CD14-positive monocyte (primary cell): Measurements from ENCODE around the gene CTSA. TPM values are rescaled to one million over a fixed set of nuclear protein-coding genes. Genes with fewer than 3 reads are reported as not detected.

Experiments used
- DNase-seq, 3 donors: peaks; one replicate each; pipeline ENCODE4 v3.0.0-alpha.2; 2011 to 2022
- H2AFZ ChIP-seq: 2 replicates; pipeline ENCODE4 v1.6.0; 2012; ENCODE audit warnings: mild to moderate bottlenecking, low read depth, low read length, inconsistent platforms; ENCODE audit not compliant: insufficient read depth, poor library complexity, severe bottlenecking
- H3K27ac ChIP-seq, 2 donors: 1 replicate in 1 of 2; 2 replicates in 1 of 2; pipeline ENCODE4 v1.5.1; 2012 to 2013; ENCODE audit warnings: low read length in 2 of 2, control low read depth in 1 of 2, inconsistent platforms in 1 of 2, low read depth in 1 of 2, mild to moderate bottlenecking in 1 of 2
- H3K27me3 ChIP-seq, 2 donors: one replicate each; pipeline versions ENCODE4 v1.6.0 to v1.6.1; 2011 to 2013; ENCODE audit warnings: low read length in 2 of 2; ENCODE audit not compliant: control insufficient read depth in 2 of 2, insufficient read depth in 2 of 2
- H3K36me3 ChIP-seq, 2 donors: replicated peaks in 1 of 2; 1 replicate in 1 of 2; 2 replicates in 1 of 2; pipeline versions ENCODE4 v1.5.1 to v1.6.1; 2012 to 2013; ENCODE audit warnings: low read length in 2 of 2, control low read depth in 1 of 2, inconsistent platforms in 1 of 2, mild to moderate bottlenecking in 1 of 2; ENCODE audit not compliant: insufficient read depth in 2 of 2, control insufficient read depth in 1 of 2
- H3K4me1 ChIP-seq, 2 donors: 1 replicate in 1 of 2; 2 replicates in 1 of 2; pipeline versions ENCODE4 v1.5.1 to v1.6.1; 2012 to 2013; ENCODE audit warnings: low read length in 2 of 2, control low read depth in 1 of 2, inconsistent platforms in 1 of 2, mild to moderate bottlenecking in 1 of 2, moderate library complexity in 1 of 2; ENCODE audit not compliant: insufficient read depth in 2 of 2, control insufficient read depth in 1 of 2
- H3K4me2 ChIP-seq: replicated peaks from 2 replicates; pipeline ENCODE3; 2012; ENCODE audit warnings: low read length, moderate library complexity, mild to moderate bottlenecking; ENCODE audit not compliant: poor library complexity, severe bottlenecking; ENCODE audit errors: extremely low read depth
- H3K4me3 ChIP-seq, 3 experiments: fragments of 200-600 bp in 1 of 3; sonication (generic) in 1 of 3; replicated peaks in 1 of 3; 1 replicate in 2 of 3; 2 replicates in 1 of 3; pipeline ENCODE4 v1.5.1; 2011 to 2013; ENCODE audit warnings: low read length in 3 of 3, mild to moderate bottlenecking in 3 of 3, control low read depth in 2 of 3, low read depth in 2 of 3, inconsistent platforms in 1 of 3, moderate library complexity in 1 of 3
- H3K79me2 ChIP-seq: 2 replicates; pipeline ENCODE4 v1.6.0; 2012; ENCODE audit warnings: mild to moderate bottlenecking, control low read depth, inconsistent platforms, low read length, moderate library complexity; ENCODE audit not compliant: insufficient read depth
- H3K9ac ChIP-seq: 2 replicates; pipeline ENCODE4 v1.6.0; 2017; ENCODE audit warnings: low read length, mild to moderate bottlenecking; ENCODE audit not compliant: insufficient read depth, poor library complexity, severe bottlenecking
- H3K9me3 ChIP-seq, 2 donors: replicated peaks in 1 of 2; 1 replicate in 1 of 2; 2 replicates in 1 of 2; pipeline versions ENCODE4 v1.5.1 to v1.6.1; 2012 to 2013; ENCODE audit warnings: low read length in 2 of 2, control low read depth in 1 of 2; ENCODE audit not compliant: control insufficient read depth in 1 of 2, insufficient read depth in 1 of 2
- H4K20me1 ChIP-seq: 2 replicates; pipeline ENCODE4 v1.6.0; 2012; ENCODE audit warnings: mild to moderate bottlenecking, low read length, control low read depth, moderate library complexity; ENCODE audit not compliant: insufficient read depth
- H3K27ac Mint-ChIP-seq, 7 donors: one replicate each; pipeline ENCODE4 v1.8.0; 2020; ENCODE audit warnings: mild to moderate bottlenecking in 7 of 7, mixed read lengths in 7 of 7, moderate library complexity in 6 of 7, inconsistent platforms in 2 of 7
- H3K27me3 Mint-ChIP-seq, 3 donors: one replicate each; pipeline ENCODE4 v1.8.0; 2021 to 2022; ENCODE audit warnings: low read depth in 3 of 3, mild to moderate bottlenecking in 3 of 3, mixed read lengths in 3 of 3, moderate library complexity in 3 of 3, inconsistent platforms in 1 of 3
- H3K36me3 Mint-ChIP-seq, 2 donors: one replicate each; pipeline ENCODE4 v1.8.0; 2020; ENCODE audit warnings: mixed read lengths in 2 of 2, inconsistent platforms in 1 of 2, mild to moderate bottlenecking in 1 of 2
- H3K4me1 Mint-ChIP-seq: one replicate; pipeline ENCODE4 v1.8.0; 2020; ENCODE audit warnings: mild to moderate bottlenecking, mixed read lengths
- H3K4me3 Mint-ChIP-seq, 2 donors: one replicate each; pipeline ENCODE4 v1.8.0; 2020; ENCODE audit warnings: mild to moderate bottlenecking in 2 of 2, mixed read lengths in 2 of 2, moderate library complexity in 1 of 2
- H3K9me3 Mint-ChIP-seq, 7 donors: one replicate each; pipeline ENCODE4 v1.8.0; 2020 to 2022; ENCODE audit warnings: mixed read lengths in 7 of 7, mild to moderate bottlenecking in 6 of 7, moderate library complexity in 6 of 7, inconsistent platforms in 2 of 7
- WGBS: methylation state at CpG from one replicate; pipeline ENCODE4 v1.1.5; 2013; ENCODE audit warnings: missing lambda C conversion rate; ENCODE audit not compliant: insufficient coverage; 5-methylcytosine and 5-hydroxymethylcytosine counted together
- intact Hi-C, 2 donors: fragments of 100-400 bp; cut with micrococcal nuclease; formaldehyde crosslinking; loops; one replicate each; pipeline versions ENCODE4 v1.15.0 to v1.15.1; 2023
- polyA plus RNA-seq, 3 donors: library from polyadenylated mRNA; depleted of rRNA in 1 of 3; unstranded in 2 of 3; stranded (reverse) in 1 of 3; fragments of 300-500 nt in 2 of 3; fragments of >200 nt in 1 of 3; fragmentation: Illumina TruSeq in 2 of 3; gene quantifications; 1 replicate in 2 of 3; 2 replicates in 1 of 3; pipeline ENCODE4 v1.2.3, GENCODE V29; 2012 to 2021
- TF ChIP-seq, protein P1 (sequence below): fragments of 200-600 bp; IDR thresholded peaks from one replicate; pipeline ENCODE4 v1.8.0; 2022; ENCODE audit warnings: antibody characterized with exemption, mild to moderate bottlenecking

Gene CTSA
- polyA plus RNA-seq, 3 donors = 279 to 489 (median 366) TPM

DNA sequence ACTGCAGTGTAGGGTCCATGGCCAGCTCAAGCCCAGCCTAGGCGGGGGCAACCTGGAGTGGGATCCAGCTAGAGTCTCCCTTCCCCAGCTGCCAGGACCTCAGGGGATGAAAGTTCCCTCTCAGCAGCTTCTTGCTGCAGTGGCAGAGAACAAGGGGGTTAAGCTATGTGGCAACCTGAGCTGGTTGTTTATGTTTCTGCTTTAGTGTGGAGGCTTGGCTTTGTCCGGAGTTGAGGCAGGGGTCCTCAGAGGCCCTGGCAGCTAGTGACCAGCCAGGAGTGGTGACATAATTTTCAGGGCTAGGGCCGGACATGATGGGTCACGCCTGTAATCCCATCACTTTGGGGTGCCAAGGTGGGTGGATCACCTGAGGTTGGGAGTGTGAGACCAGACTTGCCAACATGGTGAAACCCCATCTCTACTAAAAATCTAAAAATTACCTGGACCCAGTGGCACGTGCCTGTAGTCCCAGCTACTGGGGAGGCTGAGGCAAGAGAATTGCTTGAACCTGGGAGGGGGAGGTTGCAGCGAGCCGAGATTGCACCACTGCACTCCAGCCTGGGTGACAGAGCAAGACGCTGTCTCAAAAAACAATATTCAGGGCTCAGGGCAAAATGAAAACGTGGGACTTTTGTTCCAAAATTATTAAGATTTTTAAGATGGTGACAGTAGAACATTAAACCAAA lies 34.8 kb downstream of the CTSA start:
- H3K4me1 ChIP-seq = peaks cover 6 to 10% of the 10 kb centered on the region in 2 donors
- no peak overlapping the region for H2AFZ ChIP-seq
- H4K20me1 ChIP-seq = no peaks in the 10 kb centered on the region
- H3K4me2 ChIP-seq = no peak overlapping the region
- no peaks in the 10 kb centered on the region for H3K9me3 ChIP-seq
- Mint-ChIP-seq H3K27me3 (peaks cover 6 to 21% (median 10%) of the 10 kb centered on the region in 3 donors), H3K27ac (peak overlapping the region in 1 of 7 donors; percentile 24), H3K9me3 (no peaks in the 10 kb centered on the region), H3K4me1 (peaks cover 14% of the 10 kb centered on the region), H3K36me3 (no peaks in the 10 kb centered on the region), H3K4me3 (no peak overlapping the region)
- no peaks in the 10 kb centered on the region for H3K36me3 ChIP-seq
- no peak for DNase-seq
- H3K9ac ChIP-seq = no peak overlapping the region
- TF ChIP-seq, protein P1, sequence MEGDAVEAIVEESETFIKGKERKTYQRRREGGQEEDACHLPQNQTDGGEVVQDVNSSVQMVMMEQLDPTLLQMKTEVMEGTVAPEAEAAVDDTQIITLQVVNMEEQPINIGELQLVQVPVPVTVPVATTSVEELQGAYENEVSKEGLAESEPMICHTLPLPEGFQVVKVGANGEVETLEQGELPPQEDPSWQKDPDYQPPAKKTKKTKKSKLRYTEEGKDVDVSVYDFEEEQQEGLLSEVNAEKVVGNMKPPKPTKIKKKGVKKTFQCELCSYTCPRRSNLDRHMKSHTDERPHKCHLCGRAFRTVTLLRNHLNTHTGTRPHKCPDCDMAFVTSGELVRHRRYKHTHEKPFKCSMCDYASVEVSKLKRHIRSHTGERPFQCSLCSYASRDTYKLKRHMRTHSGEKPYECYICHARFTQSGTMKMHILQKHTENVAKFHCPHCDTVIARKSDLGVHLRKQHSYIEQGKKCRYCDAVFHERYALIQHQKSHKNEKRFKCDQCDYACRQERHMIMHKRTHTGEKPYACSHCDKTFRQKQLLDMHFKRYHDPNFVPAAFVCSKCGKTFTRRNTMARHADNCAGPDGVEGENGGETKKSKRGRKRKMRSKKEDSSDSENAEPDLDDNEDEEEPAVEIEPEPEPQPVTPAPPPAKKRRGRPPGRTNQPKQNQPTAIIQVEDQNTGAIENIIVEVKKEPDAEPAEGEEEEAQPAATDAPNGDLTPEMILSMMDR = no peak
- 78% methylated on average over 5 of the region's 9 CpGs for WGBS
- H3K27ac ChIP-seq = no peak overlapping the region
- H3K79me2 ChIP-seq = no peaks in the 10 kb centered on the region
- intact Hi-C loops = no loop called here
- H3K27me3 ChIP-seq = no peaks in the 10 kb centered on the region
- no peak overlapping the region for H3K4me3 ChIP-seq

DNA sequence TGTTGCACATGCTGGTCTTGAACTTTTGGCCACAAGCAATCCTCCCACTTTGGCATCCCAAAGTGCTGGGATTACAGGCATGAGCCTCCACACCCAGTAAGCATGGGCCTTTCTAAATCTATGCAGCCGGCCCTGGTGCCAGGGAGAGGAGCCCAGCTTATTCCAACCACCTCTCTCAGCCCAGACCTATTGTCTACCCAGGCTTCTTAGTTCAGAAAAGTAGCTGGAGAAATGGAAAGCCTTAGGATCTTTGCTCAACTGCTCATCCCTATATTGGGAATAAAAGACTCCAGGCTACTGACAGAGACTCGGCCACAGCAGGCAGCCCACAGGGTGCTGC lies 35.6 kb downstream of the CTSA start:
- intact Hi-C loops = no loop called here
- Histone ChIP-seq H3K4me3 (no peak overlapping the region), H3K9ac (no peak overlapping the region), H3K27ac (no peak overlapping the region), H3K9me3 (no peaks in the 10 kb centered on the region), H3K4me2 (no peak overlapping the region), H3K27me3 (no peaks in the 10 kb centered on the region), H3K79me2 (no peaks in the 10 kb centered on the region), H2AFZ (no peak overlapping the region), H3K4me1 (peaks cover 6 to 9% of the 10 kb centered on the region in 2 donors), H4K20me1 (no peaks in the 10 kb centered on the region), H3K36me3 (no peaks in the 10 kb centered on the region)
- TF ChIP-seq, protein P1 = no peak
- Mint-ChIP-seq H3K36me3 (no peaks in the 10 kb centered on the region), H3K4me1 (peaks cover 11% of the 10 kb centered on the region), H3K27me3 (peaks cover 2 to 20% (median 10%) of the 10 kb centered on the region in 3 donors), H3K27ac (no peak overlapping the region), H3K4me3 (no peak overlapping the region), H3K9me3 (no peaks in the 10 kb centered on the region)
- WGBS = 100% methylated on average over 1 of the region's 2 CpGs
- DNase-seq = no peak
